Loucy (cell line): ENCODE results near the gene MXD3.

Source experiments
- CTCF ChIP-seq: fragments of 200-600 bp; sonication (generic); conservative IDR thresholded peaks from 2 replicates; pipeline ENCODE4 v1.5.1; 2014; ENCODE audit warnings: mild to moderate bottlenecking, antibody characterized with exemption, low read length
- EZH2phosphoT487 ChIP-seq: fragments of 200-600 bp; IDR thresholded peaks from 2 replicates; pipeline ENCODE4 v1.6.1; 2018; ENCODE audit warnings: antibody characterized with exemption, mild to moderate bottlenecking, moderate library complexity, borderline replicate concordance

- no peak for TF ChIP-seq EZH2phosphoT487
- TF ChIP-seq CTCF: no peak
Measured at GRCh38 chr5:177332031-177332895, 20.6 kb upstream of the MXD3 start.
